Measurements from ENCODE around the gene SLC25A29. TPM values are rescaled to one million over a fixed set of nuclear protein-coding genes. Genes with fewer than 3 reads are reported as not detected.
"Not testable (repeated sequence)": the region's sequence is repeated elsewhere in the genome, so short reads cannot be mapped to it uniquely, and the experiment has no call there.

The SLC25A29 gene
- total RNA-seq, 1 donor, result 8.6 TPM

DNA sequence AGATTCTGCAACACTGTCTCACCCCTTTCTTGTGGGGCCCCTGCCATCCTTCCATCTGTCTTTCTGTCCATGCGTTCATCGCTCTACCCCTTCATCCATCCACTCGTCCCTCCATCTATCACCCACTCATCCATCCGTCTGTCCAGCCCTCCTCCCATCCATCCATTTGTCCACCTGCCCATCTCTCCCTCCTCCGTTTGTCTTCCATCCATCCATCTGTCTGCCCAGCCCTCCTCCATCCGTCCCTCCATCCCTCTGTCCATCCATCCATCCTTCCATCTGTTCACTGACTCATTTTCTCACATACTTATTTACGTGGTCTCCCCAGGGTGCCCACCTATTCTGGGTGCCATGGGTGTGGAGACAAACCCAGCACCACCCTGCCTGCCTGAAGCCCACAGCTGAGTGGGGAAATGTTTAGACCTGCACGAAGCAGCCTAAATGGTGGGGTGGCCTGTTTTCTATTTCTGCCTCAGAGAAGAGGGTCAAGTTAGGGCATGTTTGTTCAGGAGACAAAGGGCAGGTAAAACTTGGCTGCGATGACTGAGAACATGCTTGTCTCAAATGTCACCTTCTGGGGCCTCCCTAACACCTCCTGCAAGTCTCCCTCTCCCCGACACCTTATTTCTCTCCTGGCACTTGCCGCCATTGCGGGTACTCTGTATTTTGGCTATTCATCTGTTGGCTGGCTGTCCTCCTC lies 14.1 kb upstream of the SLC25A29 start:
- DNase-seq (ENCODE audit: low read depth), result no peak
- TF ChIP-seq, protein P1, sequence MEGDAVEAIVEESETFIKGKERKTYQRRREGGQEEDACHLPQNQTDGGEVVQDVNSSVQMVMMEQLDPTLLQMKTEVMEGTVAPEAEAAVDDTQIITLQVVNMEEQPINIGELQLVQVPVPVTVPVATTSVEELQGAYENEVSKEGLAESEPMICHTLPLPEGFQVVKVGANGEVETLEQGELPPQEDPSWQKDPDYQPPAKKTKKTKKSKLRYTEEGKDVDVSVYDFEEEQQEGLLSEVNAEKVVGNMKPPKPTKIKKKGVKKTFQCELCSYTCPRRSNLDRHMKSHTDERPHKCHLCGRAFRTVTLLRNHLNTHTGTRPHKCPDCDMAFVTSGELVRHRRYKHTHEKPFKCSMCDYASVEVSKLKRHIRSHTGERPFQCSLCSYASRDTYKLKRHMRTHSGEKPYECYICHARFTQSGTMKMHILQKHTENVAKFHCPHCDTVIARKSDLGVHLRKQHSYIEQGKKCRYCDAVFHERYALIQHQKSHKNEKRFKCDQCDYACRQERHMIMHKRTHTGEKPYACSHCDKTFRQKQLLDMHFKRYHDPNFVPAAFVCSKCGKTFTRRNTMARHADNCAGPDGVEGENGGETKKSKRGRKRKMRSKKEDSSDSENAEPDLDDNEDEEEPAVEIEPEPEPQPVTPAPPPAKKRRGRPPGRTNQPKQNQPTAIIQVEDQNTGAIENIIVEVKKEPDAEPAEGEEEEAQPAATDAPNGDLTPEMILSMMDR (IDR thresholded peaks at IDR 0.05; ENCODE audit: insufficient read depth, low read depth, low read length), result no peak
- H3K4me3 ChIP-seq (ENCODE audit: low read depth, low read length), result no peak overlapping the region

DNA sequence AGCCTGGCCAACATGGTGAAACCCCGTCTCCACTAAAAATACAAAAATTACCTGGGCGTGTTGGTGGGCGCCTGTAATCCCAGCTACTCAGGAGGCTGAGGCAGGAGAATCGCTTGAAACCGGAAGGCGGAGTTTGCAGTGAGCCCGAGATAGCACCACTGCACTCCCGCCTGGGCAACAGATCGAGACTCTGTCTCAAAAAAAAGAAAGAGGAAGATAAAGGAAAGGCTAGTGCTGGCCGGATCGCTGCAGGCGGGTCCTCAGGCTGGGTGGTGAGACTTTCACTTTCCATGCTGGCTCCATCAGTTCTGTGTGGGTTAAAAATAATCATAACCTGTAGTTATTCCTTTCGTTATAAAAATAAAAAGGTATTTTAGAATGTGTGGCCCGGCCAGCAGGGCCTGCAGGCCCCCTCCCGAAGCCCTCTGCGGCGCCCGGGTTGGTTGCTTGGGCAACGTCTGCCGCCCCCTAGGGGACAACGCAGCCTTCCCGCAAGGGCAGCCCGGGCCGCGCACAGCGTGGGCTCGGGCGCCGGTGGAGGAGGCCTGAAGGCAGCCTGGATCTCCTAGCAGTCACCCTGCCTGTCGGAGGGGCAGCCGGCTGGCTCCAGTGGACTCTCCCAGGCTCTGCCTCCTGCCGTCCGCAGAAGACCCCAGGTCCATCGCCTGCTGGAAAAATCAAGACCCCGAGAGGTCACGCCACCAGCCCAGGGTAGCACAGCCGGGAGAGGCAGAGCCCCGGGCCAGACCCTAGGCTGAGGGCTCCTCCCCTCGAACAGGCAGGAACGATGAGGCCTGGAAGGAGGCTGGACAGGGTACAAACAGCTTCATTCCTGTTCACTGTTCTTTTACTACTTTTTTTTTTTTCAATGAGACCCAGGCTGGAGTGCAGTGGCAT lies 11.9 kb upstream of the SLC25A29 start:
- DNase-seq (ENCODE audit: low read depth), result peak; percentile 55
- H3K4me3 ChIP-seq (ENCODE audit: low read depth, low read length), result peak overlapping the region; percentile 40
- TF ChIP-seq, protein P1 (IDR thresholded peaks at IDR 0.05; ENCODE audit: insufficient read depth, low read depth, low read length), result peak; percentile 82

DNA sequence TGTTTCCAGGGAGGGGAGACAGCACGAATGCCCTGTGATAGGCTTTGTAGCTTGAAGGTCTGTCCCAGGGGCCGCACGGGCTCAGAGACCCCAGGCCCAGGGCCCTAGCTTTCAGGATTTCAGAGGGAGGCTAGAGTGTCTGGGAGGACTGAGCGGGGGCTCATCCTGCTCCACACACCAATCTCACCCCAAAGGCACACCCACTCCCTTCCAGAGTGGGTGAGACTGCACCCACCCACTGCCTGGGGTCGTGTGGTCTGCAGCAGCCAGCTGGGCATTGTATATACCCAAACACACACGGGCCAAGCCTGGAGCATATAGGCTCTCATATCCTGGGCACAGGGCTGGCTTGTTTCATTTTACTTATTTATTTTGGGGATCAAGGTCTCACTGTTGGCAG lies 11.1 kb upstream of the SLC25A29 start:
- no peak for DNase-seq (ENCODE audit: low read depth)
- no peak overlapping the region for H3K4me3 ChIP-seq (ENCODE audit: low read depth, low read length)
- TF ChIP-seq, protein P1 (IDR thresholded peaks at IDR 0.05; ENCODE audit: insufficient read depth, low read depth, low read length), result no peak

DNA sequence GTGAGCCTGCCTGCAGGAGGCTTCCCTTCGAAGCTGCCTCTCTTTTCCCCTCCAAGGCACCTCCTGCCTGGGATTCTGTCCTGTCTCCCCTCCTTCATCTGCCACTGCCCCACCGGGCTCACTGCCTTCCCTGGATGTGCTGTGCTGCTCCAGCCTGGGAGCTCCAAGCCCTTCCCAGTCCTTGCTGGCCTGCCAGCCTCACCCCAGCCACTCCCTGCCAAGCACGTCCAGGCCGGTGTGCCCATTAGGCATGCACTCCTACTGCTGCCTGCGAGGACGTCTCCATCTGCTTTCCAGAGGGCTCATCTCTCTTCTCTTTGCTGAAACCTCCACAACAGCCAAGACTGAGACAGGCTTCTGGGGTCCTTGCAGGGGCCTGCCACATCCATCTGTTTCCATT lies 8.5 kb upstream of the SLC25A29 start:
- TF ChIP-seq, protein P1 (IDR thresholded peaks at IDR 0.05; ENCODE audit: insufficient read depth, low read depth, low read length), result no peak
- no peak overlapping the region for H3K4me3 ChIP-seq (ENCODE audit: low read depth, low read length)
- DNase-seq (ENCODE audit: low read depth), result no peak

DNA sequence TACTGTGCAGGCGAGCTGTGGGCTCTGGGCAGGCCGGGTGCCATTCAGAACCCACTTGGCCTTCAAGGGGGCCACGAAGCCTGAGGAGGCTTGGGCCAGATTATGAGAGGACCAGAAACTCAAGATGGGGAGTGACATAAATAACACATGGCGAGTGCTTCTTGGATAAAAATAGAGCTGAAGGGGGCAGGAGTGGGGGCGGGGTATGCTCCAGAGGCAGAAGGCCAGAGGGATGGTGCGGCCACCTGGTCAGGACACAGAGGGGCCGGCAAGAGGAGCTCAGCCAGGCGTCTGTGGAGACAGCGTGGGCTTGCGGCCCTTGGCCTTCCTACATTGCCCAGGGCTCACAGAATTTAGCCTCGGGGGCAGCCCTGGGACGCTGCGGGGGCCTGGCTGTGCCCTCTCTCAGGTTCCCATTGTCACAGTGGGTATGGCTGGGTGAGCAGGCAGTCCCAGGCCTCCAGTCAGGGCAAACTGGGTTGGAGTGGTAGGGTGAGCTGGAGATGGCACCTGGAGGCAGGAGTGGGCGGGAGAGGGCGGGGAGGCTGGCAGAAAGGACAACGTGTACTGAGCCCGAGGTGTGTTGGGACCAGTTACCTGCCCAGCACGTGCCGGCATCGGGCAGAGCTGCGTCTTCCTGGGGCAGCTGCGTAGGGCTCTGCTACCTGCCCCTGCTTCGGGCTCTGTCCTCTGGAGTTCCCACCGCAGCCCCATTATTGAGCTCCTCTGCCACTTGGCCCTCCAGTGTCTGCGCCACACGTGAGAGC lies 7.4 kb upstream of the SLC25A29 start:
- TF ChIP-seq, protein P1 (IDR thresholded peaks at IDR 0.05; ENCODE audit: insufficient read depth, low read depth, low read length), result no peak
- no peak overlapping the region for H3K4me3 ChIP-seq (ENCODE audit: low read depth, low read length)
- no peak for DNase-seq (ENCODE audit: low read depth)

DNA sequence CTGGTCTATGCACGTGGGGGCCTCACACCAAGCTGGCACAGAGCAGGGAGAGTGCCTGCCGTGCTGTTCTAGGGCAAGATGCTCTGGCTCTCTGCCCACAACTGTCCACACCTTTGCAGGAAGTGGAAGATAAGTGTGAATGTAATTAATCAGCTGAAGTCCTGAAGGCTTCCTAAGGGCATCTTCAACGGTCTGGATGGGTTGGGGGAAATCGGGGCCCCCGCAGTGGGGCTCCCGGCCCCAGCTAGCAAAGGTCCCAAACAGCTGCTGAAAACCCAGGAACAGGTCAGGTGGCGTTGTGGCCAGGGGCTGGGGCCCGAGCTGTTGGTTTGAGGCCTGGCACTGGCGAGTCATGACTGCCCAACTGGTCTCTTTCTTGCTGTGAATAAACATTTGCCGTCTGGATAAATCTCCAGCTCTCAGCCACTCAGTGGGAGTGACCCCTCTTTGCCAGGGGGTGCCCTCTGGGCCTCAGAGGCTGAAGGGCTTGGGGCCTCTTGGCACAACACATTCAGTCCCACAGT lies 6.7 kb upstream of the SLC25A29 start:
- no peak overlapping the region for H3K4me3 ChIP-seq (ENCODE audit: low read depth, low read length)
- DNase-seq (ENCODE audit: low read depth), result no peak
- TF ChIP-seq, protein P1 (IDR thresholded peaks at IDR 0.05; ENCODE audit: insufficient read depth, low read depth, low read length), result no peak

DNA sequence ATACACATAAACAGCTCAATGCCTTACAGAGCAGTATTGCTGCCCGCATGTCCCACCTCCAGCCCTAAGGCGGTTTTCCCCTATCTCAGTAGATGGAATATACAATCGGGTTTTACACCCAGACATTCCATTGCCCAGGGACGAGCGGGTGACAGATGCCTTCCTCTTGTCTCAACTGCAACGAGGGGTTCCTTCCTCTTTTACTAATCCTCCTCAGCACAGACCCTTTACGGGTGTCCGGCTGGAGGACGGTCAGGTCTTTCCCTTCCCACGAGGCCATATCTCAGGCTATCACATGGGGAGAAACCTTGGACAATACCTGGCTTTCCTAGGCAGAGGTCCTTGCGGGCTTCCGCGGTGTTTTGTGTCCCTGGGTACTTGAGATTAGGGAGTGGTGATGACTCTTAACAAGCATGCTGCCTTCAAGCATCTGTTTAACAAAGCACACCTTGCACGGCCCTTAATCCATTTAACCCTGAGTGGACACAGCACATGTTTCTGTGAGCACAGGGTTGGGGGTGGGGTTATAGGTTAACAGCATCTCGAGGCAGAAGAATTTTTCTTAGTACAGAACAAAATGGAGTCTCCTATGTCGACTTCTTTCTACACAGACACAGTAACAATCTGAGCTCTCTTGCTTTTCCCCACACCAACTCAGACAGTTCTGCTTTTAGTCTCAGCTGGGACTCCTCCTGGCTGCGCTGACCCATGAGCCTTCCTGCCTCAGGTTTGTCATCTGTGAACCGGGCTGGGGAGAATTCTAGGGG lies 6.0 kb upstream of the SLC25A29 start:
- not testable (repeated sequence) for H3K4me3 ChIP-seq (ENCODE audit: low read depth, low read length)

More for the DNA sequence above, 6.0 kb upstream of the SLC25A29 start:
- not testable (repeated sequence) for DNase-seq (ENCODE audit: low read depth)

Measured in fibroblast of villous mesenchyme (primary cell).